H1 (cell line): ENCODE data around the gene PPM1G. TPM values are rescaled to one million over a fixed set of nuclear protein-coding genes. Genes with fewer than 3 reads are reported as not detected.

Experiments
- ASH2L ChIP-seq: fragments of 200-600, 300-600 bp; sonication (generic); IDR thresholded peaks from one replicate; pipeline ENCODE4 v1.7.1; 2017; ENCODE audit warnings: low read length
- CHD2 ChIP-seq: IDR thresholded peaks from 2 replicates; pipeline ENCODE4 v1.6.1; 2012; ENCODE audit warnings: low read length, improper control_type of control experiment
- polyA plus RNA-seq, 7 experiments: library from polyadenylated mRNA; depleted of rRNA in 3 of 7; stranded (reverse) in 5 of 7; unstranded in 2 of 7; fragments of >200 nt in 5 of 7; fragments of 200-250 nt in 2 of 7; gene quantifications; 1 replicate in 5 of 7; 2 replicates in 1 of 7; 4 replicates in 1 of 7; pipeline versions ENCODE4 v1.2.1 to v1.2.3, GENCODE V29; 2011 to 2013; ENCODE audit warnings: missing spikeins in 2 of 7, mixed read lengths in 2 of 7
- total RNA-seq: library from RNA; stranded (reverse); fragmentation: NEBNext Ultra II Directional; extraction: Animal tissue kit (Norgen Biotek cat#: 25700); gene quantifications from 2 replicates; pipeline ENCODE4 v1.2.1, GENCODE V29; 2021

The PPM1G gene
- total and polyA plus RNA-seq, 2 of the 8 experiments (the other 6 are each of a cell fraction or from before 2014, with no cell fraction given): 73.3 to 203 TPM

DNA sequence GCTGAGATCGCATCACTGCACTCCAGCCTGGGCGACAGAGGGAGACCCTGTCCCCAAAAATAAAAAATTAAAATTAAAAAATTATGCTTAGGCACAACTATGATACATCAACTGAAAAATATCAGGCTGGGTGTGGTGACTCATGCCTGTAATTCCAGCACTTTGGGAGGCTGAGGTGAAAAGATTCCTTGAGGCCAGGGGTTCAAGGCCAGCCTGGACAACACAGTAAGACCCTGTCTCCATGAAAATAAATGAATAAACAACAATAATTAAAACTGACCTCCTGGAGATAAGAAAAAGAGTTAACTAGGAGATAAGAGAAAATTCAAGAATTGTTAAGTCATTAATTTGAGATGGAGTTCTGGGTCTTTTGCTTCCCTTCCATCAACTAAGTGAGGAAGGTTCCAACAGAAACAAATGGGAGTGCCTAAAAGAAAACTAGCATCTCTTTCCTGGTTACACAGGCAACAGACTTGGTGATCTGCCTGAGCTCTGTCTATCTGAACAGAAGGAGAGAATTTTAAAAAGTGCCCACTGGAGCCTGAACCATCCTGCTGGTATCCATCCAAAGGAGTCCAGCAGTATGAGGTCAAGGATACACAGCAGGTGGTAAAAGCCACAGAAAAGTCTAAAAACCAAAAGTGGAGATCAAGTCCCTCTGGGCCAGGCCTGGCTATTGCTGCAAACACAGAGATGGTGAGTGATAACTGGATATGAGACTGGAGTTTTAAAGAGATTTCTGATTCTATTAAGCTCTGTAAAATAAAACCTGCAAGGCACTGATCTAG, 8.8 kb downstream of the PPM1G start (continued):
- no peak for TF ChIP-seq ASH2L
- TF ChIP-seq CHD2: no peak
